ENCODE measurements around the gene CDK18.
"Not testable (repeated sequence)": the region's sequence is repeated elsewhere in the genome, so short reads cannot be mapped to it uniquely, and the experiment has no call there.

Gene CDK18

DNA sequence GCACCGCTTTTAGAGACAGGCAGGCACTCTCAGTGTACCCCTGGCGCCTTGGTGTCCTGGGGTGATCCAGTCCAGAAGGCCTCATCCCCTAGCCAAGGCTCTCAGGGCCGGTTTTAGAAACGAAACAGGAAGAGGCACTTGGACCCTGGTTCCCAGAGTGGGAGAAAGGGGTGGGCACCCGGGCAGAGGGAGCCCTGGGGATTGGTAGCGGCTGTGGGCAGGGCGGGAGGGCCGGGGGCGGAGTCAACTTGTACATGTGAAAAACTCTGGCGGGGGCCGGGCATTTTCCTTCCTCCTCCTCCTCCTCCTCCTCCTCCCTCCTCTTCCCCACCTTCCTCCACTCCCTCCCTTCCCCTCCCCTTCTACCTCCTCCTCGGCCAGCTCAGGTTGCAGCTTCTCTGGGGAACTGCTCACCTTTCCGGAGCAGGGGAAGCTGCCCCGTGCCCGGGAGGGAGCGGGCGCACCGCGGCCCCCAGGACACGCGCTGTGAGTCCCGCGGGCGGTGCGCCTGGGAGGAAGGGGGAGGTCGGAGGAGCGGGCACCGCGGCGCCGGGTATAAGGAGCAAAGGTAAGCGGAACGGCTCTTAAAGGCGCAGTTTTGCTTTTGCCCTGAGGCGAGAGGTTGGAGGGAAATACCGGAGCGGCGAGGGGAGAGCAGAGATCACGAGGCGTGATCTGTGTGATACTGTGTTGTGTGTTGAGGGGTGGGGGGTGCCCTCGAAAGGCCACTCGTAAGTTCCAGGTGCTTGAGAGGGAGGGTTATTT, at the start of gene CDK18:
Gene CDK18, plus strand, starts transcription at position 359 of the 765 bp plus-strand sequence. CDS start 18,499 bp downstream, outside the sequence.
- no peak for DNase-seq

DNA sequence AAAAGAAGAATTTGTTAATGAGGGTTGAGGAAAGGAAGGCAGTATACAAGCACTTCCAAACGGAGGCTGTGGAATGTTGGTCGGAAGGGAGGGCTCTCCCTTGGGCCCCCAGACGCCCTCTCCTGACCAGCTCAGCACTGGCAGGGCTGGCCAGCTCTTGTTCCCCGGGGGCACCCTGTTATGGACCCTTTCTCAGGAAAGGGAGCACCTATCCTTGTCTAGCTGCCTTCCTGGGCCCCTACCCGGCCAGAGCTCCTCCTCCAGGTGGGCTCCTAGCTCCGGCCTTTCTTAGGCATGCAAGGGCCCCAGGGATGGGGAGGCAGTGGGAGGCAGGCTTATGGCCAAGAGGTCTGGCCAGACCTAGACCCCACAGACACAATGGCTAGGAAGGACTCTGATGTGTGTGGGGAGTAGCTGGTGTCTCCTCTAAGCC, 49.5 kb upstream of the CDK18 start:
- DNase-seq, result no peak

DNA sequence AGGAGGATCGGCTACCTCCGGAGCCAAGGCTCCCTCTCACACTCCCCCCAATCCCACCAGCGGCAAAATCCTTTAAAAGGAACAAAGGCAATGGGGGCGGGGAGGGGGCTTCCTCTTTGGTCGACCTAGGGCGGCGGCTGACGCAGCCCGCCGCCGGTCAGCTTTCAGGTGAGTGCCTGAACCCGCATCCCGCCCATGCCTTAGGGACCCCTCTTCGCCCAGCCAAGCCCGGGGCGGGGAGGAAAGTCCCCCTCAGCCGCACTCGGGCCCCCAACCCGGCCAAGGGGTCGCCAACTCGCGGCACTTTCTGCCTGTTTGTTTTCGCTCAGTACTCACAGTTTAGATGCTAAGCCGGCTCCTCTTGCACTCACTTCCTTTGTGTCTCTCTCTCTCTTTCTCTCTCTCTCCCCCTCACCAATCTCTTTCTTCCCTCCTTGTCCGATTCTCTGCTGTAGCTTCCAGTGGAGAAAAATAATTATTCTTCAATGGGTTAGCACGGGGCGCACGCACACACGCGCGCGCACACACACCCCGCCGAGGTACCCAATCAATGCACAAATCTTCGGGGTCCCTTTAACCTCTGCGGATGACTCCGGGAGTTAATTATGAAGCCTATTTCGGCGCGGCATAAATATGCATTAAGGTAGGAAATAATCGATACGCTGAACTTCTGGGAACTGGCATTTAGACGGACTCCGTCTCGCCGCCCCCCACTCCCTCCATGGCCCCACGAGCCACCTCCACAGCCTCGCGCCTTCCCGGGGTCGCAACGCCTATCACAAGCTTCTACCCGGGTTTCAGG, 48.7 kb upstream of the CDK18 start, which contains the start of gene BLACAT1:
Gene BLACAT1, minus strand, starts transcription at position 465 of the 802 bp plus-strand sequence.
- no peak for DNase-seq

GRCh38 chr1:205456383-205456867, 48.0 kb upstream of the CDK18 start:
- no peak for DNase-seq

DNA sequence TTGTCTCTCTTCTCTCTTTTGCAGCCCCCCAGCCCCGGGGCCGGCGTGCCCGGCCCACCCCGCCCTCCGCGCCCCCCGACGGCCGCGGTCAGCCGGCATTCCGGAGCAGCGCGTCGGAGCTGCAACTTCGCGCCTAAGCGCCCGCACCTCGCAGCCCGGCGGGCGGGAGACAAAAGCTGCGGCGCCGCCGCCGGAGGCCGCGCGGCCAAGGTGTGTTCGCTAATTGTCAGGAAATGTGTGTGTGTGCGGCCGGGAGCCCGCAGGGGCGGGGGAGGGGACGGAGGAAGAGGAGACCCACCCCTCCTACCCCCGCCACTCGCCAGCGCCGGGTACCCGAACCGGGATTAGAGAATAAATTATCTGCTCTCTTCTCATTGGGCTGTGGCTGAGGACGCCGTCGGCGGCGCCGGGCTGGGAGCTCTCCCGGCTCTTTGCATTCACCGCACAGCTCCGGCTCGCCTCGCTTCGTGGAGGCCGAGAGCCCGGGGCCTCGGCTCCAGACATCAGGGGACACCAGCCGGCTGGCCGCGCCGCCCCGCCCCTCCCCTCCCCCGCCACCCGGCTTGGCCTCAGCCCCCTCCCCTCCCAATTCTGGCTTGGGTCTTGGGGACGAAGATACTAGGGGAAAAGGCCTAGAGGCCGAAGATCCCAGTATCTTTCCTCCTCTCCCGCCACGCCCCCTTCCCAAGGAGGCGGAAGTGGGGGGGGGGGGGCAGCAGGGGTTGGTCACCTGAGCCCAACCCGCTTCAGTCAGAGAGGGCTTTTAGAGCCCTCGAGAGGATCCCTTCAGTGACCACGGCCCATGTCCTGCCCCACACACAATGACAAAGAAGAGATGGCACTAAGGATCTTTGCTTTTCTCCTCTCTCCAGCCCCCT, 47.4 kb upstream of the CDK18 start:
- DNase-seq, result no peak

DNA sequence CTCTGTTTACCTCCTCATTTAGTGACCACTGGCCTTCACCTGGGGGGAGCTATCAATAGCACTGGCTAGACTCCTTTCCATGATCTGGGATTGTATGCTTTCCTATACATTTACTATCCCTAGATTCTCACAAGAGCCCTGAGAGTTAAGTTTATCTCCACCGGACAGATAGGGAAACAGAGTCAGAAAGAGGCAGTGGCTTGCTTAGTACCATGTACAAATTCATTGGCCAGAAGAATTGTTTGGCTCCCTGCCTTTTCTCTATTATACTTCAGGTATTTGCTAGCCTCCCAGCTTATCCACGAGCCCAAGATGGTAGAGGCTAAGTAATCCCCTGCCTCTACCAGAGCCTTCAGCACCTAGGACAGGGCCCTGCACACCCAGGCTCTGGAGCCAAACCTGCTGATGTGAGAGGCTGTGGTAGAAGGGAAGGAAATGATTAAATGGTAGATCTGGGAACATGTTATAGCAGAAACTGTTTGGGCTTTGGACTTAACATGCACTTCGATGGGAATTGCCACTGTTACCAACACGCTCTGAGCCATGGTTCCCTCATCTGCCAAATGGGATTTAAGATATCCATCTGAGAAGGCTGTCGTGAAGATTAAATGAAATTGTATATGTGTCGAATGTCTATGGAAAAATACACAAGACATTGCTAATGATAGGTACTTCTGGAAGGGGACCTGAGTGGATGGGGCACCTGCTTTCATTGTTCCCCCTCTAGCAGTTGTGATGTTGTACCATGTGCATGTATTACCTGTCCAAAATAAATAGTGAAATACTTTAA, 45.5 kb upstream of the CDK18 start:
- DNase-seq, result no peak

- no peak for DNase-seq
These were observed 39.1 kb upstream of the CDK18 start for GRCh38 chr1:205465392-205465791.

GRCh38 chr1:205466595-205467220, 37.8 kb upstream of the CDK18 start:
- DNase-seq, result no peak

DNA sequence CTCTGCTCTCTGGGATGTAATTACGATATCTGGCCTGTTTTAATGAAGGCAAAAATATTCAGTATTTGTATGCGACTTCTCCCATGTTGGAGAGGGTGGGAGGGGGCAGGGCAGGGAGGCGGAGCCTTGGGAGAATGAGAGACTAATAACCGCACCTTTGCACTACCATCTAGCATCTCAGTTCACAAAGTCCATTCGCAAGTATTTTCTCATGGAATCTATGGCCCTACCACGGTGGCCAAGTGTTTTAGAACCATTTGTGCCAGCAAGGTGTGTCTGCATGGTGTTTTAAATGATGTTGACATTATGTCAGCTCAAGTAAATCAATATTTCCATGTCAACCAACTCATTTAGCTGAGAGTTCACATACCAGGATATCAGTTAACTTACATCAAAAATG, 34.3 kb upstream of the CDK18 start:
- DNase-seq, result no peak

GRCh38 chr1:205472737-205473441, 31.6 kb upstream of the CDK18 start:
- DNase-seq, result no peak

DNA sequence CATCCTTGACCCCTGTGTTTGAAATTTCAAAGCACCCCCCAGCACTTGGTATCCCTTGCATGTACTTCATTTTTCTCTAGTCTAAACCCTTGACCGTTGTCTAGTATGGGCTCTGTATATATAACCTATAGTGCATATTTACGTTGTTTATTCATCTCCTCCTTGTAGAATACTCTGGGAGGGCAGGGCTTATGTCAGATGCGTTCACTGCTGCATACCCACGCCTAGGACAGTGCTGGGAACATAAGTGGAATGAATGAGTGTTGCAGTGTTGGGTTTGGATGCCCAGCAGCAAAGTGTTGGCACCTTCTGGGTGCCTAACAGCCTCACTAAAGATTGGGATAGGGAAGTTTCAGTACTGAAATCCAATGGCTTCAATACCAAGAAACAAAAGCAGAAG, 31.0 kb upstream of the CDK18 start:
- no peak for DNase-seq

DNA sequence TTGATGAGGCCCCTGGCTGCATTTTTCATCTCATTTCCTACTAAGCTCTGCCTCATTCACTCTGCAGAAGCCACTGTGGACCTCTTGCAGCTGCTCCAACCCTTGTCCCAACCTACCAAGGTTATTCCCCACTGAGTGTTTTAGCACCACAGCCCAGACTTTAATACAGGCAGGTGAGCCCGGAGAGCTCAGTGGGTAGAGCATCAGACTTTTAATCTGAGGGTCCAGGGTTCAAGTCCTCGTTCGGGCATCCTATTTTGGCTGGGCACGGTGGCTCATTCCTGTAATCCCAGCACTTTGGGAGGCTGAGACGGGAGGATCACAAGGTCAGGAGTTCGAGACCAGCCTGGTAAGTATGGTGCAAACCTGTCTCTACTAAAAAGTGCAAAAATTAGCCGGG, 30.5 kb upstream of the CDK18 start:
- DNase-seq, result no peak

DNA sequence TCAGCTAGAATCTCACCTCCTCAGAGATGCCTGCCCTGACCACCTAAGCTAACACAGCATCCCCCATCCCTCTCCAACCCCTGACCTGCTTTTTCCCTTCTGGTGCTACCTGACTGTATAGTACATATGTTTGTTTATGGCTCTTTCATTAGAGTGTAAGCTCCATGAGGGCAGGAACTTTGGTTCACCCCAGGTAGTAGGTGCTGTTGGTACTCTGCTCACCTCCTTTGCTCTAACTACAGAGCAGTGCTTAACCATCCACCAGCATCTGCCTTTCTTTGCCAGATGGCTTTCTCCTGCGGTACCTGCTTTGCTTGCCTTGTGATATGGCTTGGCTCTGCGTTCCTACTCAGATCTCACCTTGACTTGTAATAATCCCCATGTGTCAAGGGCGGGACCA, 29.9 kb upstream of the CDK18 start:
- no peak for DNase-seq

DNA sequence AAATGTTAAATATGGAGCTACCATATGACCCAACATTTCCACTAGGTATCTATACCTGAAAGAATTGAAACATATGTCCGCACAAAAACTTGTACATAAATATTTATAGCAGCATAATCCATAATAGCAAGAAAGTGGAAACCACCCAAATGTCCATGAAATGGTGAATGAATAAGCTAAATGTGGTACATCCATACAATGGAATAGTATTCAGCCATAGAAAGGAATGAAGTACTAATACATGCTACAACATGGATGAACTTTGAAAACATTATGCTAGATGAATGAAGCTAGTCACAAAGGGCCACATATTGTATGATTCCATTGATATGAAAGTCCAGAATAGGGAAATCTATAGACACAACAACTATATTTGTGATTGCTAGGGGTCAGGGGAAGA, 28.6 kb upstream of the CDK18 start:
- DNase-seq, result no peak

GRCh38 chr1:205476648-205477047, 27.8 kb upstream of the CDK18 start:
- DNase-seq, result no peak

- DNase-seq, result no peak
These were observed 27.2 kb upstream of the CDK18 start for GRCh38 chr1:205477121-205477758.

DNA sequence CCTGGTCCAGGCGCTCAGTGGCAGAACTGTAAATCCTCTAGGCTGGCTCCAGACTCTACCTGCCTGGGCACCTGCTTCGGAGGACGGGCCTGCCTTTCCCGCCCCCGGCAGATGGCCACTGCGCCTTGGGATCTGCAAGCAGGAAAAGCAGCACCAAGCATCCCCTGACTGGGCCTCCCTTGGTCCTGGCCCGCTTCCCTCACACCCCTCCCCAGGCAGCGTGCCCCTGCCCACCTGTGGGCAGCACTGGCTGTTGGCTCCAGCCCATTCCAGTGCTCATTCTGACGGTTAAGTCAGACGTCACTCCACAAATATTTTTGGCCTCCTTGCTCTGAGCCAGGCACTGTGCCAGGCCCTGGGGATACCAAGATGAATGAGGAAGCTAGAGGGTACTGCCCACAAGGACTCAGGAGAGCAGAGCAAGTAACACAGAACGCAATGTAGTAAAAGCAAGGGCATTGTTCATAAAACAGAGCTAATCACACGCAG, 26.7 kb upstream of the CDK18 start:
- peak; percentile 44 for DNase-seq

DNA sequence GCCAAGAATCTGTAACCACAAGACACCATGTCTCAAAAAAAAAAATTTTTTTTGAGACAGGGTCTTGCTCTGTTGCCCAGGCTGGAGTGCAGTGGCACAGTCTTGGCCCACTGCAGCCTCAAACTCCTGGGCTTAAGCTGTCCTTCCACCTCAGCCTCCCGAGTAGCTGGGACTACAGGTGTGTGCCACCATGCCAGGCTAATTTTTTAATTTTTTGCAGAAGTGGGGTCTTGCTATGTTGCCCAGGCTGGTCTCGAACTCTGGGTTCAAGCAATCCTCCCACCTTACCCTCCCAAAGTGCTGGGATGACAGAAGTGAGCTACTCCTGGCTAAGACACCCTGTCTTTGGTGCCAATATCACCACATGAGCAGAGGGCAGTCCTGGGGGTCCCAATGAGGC, 25.5 kb upstream of the CDK18 start:
- not testable (repeated sequence) for DNase-seq

DNA sequence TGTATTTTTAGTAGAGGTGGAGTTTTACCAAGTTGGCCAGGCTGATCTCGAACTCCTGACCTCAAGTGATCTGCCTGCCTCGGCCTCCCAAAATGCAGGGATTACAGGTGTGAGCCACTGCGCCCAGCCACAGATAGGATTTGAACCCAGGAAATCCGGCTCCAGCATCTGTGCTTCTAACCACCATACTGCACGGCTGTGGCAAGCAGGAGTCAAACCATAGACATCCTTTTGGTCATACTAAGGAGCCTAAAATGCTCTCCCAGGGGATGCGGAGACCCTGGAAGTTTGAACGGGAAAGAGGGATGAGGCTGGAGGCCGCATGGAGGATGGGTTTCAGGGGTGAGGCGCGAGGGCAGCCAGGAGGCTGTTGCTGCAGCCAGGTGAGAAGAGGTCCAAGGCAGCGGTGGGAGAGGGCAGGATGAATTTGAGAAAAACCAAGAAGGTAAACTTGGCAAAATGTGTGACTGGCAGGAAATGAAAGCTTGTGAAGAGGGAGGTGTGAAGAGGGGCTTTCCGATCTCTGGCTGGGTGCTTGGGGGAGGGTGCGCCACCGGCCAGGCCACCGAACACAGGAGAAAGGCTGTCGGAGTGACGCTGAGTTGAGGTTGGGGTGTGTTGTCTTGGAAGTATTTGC, 24.0 kb upstream of the CDK18 start:
- no peak for DNase-seq

GRCh38 chr1:205481218-205481617, 23.3 kb upstream of the CDK18 start:
- DNase-seq, result no peak

Data from DMS 273 treated with DMSO at 0.1 percent for 48 hours (cell line).